Mammary epithelial cell (primary cell): ENCODE measurements around the gene PRKCH.

Experiments used
- EZH2 ChIP-seq: IDR thresholded peaks from 2 replicates; pipeline ENCODE4 v1.6.1; 2012; ENCODE audit warnings: low read length, inconsistent platforms, borderline replicate concordance
- TF ChIP-seq, protein P1 (sequence below), 2 donors: IDR thresholded peaks in 1 of 2; conservative IDR thresholded peaks in 1 of 2; 2 replicates each; pipeline ENCODE4 v1.5.1; 2011 to 2012; ENCODE audit warnings: inconsistent platforms in 2 of 2, low read length in 2 of 2, mild to moderate bottlenecking in 2 of 2, control low read depth in 1 of 2, low read depth in 1 of 2; ENCODE audit not compliant: insufficient read depth in 1 of 2; ENCODE audit errors: extremely low read depth in 1 of 2

GRCh38 chr14:61569308-61569707 lies 247.9 kb downstream of the PRKCH start:
- TF ChIP-seq, protein P1, sequence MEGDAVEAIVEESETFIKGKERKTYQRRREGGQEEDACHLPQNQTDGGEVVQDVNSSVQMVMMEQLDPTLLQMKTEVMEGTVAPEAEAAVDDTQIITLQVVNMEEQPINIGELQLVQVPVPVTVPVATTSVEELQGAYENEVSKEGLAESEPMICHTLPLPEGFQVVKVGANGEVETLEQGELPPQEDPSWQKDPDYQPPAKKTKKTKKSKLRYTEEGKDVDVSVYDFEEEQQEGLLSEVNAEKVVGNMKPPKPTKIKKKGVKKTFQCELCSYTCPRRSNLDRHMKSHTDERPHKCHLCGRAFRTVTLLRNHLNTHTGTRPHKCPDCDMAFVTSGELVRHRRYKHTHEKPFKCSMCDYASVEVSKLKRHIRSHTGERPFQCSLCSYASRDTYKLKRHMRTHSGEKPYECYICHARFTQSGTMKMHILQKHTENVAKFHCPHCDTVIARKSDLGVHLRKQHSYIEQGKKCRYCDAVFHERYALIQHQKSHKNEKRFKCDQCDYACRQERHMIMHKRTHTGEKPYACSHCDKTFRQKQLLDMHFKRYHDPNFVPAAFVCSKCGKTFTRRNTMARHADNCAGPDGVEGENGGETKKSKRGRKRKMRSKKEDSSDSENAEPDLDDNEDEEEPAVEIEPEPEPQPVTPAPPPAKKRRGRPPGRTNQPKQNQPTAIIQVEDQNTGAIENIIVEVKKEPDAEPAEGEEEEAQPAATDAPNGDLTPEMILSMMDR (conservative IDR thresholded peaks at IDR 0.05 in 1 of 2, IDR thresholded peaks at IDR 0.05 in 1 of 2; ENCODE audit: extremely low read depth in 1 of 2, insufficient read depth in 1 of 2, low read depth in 1 of 2, low read length in 2 of 2): no peak
- TF ChIP-seq EZH2: no peak
